NCI-H748 (cell line): ENCODE results near the gene TOP1.

Source experiments
- DNase-seq: peaks from one replicate; lab custom pipeline; 2025; ENCODE audit not compliant: unreplicated experiment; lab: John Stamatoyannopoulos, UW

TOP1 gene

DNA sequence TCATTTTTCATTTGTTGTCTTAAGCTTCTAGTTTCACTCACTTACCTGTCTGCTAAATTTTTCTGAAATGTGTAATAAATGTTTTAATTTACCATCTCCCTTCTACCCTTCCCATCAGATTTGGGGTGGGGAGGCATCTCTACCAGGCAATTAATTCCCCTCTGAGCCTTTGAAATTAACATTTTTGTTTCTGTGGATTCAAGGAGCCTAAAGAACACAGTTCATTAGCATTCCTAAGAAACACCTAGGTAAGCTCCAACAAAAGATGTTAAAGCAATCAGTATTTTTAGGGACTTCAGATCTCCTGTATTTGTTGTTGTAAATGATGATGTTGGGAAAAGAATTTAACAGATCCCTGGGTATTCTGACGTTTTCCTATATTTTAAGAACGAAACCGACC lies 6.6 kb downstream of the TOP1 start:
- no peak for DNase-seq

DNA sequence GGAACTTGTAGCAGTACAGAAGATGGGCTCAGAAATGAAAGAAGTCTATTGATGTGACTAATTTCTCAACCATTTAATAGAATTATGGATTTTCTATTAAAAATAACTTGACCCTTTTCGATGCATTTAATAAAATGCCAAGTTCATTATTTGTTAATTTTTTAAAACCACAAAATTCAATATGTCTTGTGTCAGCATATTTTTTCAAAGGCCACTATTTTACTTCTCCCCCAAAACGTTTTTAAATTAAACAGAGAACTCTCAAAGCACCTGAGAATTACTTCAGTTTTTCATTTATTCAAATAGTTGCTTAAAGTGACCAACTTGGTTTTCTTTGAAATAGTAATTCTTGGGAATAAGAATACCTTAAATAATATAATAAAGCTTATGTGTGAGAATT lies 8.6 kb downstream of the TOP1 start:
- DNase-seq: no peak

DNA sequence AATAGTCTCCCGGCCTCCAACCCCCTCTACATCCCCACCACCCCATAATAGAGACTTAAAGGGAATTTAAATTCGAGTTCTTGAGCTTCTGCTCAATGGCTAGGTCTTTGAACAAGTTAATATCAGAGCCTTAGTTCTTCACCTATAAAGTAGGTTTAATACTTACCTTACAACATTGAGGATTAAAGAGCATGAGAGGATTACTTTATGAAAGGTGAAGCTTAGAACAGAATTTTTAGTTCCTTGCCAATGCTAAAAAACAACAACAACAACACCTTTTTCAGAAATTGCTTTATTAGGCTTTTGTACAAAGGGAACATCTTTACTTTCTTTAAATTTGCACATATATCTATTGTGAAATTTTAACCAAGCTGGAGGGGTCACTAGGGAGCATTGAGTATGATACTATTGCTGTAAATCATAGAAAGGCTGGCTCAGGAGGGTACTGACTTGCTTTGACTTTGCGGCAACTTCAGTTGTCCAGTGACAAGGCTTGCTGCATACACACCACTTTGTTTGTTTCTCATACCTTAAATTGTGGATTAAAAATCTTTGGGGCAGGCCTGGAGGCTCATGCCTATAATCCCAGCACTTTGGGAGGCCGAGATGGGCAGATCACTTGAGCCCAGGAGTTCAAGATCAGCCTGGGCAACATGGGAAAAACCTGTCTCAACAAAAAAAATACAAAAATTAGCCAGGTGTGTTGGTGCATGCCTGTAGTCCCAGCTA lies 9.7 kb downstream of the TOP1 start:
- DNase-seq: no peak

DNA sequence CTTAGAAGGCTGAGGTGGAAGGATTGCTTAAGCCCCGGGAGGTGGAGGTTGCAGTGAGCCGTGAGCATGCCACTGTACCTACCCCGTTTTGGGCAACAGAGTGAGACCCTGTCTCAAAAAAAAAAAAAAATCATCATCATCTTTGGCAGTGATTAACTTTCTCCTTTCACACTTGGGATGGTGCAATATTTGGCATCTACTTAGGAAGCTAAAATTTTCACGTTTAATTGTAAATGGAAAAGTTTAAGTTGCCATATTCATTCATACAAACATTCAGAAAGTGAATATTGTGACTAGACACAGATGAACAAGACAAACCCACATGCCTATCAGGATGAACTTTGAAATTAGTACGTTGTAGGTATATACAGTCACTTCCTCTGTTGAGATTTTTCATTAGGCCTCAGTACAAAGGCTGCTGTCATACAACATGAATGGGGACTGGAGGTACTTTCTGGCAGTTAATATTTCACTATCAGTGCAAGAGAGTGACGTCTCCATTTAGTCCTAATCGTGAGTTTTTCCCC lies 10.3 kb downstream of the TOP1 start:
- DNase-seq: no peak

DNA sequence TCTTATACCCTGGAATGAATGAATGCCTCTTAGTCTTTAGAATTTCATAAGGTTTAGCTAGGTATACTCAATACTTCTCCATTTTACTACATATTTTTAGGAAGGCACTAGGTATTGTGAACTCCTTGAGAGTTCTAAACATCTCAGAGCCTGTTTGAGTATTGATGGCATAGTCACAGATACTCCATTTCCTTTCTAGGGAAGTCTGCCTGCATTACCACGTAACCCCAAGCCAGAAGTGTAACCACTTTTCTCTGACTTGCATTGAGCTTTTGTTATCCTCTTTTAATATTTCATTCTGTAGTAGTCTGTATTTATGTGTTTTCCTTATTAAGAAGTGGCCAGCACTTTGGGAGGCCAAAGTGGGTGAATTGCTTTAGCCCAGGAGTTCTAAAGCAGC lies 12.2 kb downstream of the TOP1 start:
- no peak for DNase-seq

DNA sequence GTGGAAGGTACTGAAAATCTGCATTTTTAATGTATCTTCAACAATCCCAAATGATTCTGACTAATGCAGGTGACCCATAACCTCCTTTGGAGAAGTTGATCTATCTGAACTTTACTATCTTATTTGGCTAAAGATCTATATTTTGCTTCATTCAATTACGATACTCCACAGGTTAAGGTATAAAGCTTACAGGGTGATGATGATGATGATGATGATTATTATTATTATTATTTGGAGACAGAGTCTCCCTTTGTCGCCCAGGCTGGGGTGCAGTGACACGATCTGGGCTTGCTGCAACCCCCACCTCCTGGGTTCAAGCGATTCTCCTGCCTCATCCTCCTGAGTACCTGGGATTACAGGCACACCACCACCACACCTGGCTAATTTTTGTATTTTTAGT lies 13.1 kb downstream of the TOP1 start:
- DNase-seq: no peak

DNA sequence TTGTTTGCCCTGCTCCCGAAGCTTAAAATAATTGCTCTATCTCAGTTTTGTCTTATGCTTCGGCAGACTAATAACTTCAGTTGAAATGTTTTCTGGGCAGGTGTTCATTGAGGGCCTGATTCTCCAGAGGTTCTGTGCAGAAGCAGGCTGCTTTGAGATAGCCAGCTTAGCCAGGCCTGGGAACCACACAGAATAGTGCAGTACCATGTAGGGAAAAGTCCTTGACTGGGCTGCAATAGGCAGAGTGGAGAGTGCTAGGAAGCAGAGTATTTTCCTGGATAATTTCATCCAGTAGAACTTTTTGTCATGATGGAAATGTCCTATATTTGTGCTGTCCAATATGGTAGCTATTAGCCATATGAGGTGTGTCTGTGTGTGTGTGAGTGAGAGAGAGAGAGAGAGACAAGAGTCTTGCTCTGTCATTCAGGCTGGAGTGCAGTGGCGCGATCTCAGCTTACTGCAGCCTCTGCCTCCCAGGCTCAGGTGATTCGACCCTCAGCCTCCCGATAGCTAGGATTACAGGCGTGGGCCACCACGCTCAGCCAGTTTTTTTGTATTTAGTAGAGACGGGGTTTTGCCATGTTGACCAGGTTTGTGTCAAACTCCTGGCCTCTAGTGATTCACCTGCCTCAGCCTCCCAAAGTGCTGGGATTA lies 15.9 kb downstream of the TOP1 start:
- DNase-seq: no peak

DNA sequence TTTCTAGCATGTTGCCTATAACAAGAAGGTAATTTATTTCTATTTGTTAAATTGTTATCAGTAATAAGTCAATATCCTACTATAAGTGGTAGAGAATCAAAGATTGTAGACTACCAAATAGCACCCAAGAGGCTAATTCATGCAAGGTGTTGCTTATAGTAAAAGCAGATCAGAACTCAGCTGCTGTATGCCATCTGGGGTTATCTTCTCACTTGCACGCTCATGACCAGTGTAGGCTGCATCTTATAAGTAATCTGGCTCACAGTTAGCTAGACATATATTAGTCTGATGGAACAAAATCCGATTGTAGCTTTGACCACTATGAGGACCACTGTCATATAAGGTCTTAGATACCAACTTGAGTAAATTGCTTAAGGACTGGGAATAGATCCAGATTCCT lies 17.0 kb downstream of the TOP1 start:
- no peak for DNase-seq

DNA sequence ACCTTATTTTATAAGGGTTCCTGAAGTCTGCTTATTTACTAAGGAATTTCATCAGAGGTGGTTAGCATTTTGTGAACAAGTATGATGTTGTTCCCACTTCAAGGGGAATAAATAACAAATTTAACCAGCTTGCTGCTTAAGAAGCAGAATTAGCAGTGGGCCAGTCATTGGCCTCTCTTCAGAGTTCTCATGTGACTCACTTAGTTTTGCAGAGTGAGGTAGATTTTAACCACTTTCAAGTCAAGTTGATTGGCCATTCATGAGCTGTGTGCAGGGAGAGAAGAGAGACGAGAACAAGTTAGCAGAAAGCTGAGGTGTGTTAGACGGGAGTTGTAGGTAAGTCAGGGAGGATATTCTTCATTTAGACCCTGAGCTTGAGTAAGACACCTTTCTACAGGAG lies 18.1 kb downstream of the TOP1 start:
- no peak for DNase-seq

DNA sequence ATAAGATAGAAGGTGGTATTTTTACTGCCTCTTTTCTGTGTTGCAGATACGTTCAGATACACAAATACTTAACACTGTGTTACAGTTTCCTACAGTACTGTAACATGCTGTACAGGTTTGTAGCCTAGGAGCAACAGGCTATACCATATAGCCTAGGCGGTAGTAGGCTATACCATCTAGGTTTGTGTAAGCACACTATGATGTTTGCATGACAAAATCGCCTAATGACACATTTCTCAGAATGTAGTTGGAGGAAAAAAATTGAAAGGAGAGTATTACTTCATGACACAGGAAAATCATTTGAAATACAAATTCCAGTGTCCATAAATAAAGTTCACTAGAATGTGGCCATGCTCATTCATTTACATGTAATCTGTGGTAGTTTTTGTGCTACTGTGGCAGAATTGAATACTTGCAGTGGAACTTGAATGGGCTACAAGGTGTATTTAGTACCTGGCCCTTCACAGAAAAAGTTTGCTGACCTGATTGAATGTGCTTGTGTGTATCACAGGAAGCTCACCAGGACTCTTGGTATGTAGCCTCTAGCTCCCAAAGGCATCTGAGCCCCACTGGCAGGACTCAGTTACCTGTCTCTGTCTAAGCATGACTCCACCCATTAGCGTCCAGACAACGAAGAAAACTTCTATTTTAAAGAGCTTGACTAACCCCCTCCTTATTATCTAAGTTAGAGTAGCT lies 18.8 kb downstream of the TOP1 start:
- no peak for DNase-seq

DNA sequence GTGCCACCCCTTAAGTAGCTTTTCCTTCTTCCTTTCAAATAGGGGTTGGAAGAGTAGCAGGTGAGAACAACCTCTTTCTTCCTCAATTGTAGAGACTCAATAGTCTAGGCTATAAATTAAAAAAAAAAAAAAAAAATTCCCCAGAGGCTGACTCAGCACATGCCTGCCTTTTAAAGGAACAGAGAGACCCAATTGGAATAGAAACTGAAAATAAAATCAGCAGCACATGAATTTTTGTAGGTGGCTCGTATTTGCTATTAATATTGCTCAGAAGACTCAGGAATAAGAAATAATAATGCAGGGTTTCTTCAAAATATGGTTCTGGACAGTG lies 19.3 kb downstream of the TOP1 start:
- DNase-seq: no peak

DNA sequence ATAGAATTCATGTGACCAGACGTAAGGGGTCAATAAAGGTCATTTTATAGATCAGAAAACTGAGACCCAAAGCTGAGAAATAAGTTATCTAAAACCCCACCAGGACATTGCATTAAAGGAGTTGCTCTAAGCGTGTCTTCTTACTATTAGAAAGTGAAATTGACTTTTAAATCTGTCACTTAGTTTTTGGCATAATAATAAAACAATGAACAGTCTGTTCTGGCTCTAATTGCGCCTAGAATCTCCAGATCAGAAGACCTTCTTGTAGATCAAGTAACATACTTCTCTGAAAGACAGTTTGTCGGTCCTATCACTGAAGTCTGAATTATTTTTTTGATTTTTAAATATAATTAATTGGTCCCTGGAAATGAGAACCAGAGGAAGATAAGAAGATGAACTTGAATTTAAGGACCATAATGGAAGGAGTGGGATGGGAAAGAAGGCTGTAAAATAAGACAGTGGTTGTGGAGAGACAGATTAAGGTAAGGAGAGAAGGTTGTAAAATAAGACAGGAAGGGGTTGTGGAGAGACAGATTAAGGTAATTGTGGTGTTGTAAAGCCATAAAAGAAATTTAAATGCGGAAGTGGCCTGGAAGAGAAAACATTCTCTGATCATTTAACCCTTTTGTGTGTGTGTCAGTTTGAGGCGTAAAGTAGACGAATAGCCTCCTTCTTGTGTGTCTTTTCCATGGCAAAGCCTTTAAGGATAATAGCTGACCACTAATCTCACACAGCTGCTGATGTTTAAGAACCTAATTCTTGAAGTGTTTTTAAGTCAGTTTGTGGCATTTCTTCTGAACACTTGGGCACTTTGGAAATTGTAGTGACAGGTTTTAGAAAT lies 20.1 kb downstream of the TOP1 start:
- peak; percentile 6 for DNase-seq

DNA sequence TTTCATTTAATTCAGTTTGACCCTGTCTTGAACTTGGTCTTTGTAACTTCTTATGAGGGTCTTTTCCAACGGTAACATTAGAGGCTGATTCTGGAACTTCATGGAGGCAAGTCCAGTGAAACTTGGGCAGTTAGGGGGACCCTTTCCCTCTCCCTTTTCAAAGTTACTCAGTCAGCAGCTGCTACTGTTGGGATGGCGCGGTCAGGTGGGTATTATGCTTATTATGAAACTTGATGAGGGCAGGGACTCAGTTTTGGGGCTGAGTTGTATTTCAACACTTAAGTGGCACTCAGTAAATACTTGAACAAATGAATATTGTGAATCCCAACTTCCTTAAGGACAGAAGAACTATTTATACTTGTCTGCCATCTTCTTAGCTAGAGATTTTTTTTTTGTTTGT lies 20.8 kb downstream of the TOP1 start:
- no peak for DNase-seq

DNA sequence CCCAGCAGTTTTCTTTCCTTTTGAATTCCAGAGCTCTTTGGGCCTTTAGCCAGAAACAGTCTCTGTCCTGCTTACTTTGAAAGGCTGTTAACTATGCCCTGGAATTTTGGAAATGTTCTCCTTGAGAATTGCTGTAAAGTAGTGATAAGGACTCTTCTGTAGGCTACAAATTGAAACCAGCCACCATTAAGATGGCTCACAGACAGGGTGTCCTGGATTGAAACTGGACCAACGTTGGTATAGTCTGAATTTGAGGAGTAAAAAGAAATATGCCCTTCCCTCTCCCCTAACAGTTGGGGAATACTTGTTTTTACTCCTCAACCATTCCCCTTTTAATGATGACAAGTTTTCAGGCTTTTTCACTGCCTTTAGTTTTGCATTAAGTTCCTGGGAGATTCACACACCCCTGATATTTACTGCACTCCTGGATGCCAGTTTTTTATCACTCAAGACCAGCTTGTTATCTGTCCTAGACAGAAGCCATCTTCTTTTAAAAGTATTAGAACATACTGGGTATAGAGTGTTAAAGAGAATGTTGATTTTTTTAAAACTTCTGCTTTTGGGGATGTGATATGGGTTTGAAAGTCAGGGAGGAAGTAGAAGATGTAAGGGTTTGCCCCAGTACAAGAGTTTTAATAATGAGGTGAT lies 21.9 kb downstream of the TOP1 start:
- no peak for DNase-seq

DNA sequence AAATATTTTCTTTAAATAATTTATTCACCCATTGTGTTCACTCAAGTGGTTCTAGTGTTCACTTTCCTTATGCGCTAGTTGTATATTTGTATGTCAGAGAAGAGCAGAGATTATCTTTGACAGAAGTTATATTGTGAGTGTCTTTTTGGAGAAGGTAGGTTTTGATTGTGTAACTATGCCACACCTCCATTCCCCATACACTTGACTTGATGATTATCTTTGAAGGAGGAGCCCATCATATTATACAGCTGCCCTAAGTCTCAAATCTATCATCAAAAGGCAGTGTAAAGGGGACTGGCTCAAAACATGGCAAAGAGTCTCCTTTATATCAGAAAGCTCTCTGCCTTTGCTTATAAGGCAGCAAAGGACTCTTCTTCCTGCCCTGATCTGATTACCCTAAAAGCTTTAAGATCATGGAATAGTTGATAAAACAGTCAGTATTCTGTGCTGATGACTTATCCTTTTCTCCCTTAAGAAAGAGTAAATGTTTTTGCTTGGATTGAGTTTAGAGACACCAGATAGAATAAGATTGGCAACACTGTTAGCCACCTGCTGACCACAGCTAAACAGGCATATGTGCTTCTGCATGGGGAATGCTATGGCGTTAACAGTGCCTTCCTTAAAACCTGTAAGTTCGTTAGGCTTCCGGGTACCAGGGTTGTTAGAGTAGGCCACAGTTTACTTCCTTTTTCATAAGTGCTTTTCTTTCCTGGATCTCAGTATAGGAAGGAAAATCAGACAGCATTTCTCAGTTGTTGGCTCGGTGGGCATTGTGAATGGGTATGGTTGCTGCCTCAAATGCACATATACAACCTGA lies 22.6 kb downstream of the TOP1 start:
- no peak for DNase-seq

DNA sequence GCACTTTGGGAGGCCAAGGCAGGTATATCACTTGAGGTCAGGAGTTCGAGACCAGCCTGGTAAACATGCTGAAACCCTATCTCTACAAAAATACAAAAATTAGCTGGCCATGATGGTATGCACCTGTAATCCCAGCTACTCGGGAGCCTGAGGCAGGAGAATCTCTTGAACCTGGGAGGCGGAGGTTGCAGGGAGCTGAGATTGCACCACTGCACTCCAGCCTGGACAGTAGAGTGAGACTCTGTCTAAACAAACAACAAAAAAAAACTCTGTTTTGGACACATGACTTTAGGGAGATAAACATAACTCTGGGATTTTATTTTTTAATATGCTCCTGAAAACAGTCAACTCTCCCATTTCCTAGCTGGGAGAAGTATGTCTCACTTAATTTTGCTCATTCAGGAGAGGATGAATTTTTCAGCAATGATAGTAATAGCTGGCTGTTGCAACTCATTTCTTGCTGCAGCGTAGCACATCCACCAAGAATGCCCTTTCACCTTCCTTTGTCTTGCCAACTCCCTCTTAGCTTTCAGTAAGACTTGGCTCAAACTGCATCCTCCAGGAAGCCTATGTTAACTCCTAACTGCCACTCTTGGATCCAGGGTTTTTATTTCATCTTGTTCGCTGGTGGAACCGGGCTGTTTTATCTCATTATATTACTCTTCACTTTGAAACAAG lies 24.3 kb downstream of the TOP1 start:
- no peak for DNase-seq

DNA sequence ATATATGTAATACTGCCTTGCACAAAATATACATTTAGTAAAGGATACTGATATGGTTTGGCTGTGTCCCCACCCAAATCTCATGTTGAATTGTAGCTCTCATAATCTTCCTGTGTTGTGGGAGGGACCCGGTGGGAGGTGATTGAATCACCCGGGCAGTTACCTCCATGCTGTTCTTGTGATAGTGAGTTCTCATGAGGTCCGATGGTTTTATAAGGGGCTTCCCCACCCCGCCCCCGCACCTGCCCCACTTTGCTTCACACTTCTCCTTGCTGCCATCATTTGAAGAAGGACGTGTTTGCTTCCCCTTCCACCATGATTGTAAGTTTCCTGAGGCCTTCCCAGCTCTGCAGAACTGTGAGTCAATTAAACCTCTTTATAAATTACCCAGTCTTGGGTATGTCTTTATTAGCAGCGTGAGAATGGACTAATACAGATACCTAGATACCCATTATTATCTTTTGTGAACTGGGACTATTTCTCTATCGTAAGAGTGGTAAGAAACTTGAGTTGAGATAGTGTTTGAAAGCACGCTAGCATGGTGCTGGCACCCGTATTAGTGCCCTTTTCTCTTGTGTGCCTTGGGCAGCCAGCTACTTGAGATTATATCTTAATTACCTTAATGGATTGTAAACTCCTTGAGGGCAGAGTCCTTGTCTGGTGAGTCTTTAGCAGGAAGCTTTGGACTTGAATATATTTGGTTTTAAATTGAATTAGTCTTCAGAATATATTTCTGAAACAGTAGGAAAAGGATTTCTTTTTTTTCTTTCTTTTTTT lies 25.6 kb downstream of the TOP1 start:
- DNase-seq: no peak

DNA sequence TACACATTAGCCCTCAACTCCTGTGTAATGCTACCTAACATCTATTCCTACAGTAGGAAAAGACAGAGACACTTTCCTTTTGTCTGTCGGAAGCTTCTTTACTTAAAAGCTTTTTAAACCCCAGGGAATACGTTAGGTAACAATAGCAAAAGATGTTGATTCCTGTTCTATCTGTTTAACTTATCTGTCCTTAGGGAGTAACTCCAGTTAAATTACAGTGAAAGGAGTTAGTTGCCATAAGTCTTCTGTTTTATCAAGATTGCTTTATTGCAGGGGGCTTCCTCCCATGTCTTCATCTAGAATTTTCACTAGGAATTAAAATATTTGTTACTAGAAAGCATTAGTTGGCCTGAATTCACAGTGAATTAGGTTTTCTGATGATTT lies 26.2 kb downstream of the TOP1 start:
- no peak for DNase-seq

DNA sequence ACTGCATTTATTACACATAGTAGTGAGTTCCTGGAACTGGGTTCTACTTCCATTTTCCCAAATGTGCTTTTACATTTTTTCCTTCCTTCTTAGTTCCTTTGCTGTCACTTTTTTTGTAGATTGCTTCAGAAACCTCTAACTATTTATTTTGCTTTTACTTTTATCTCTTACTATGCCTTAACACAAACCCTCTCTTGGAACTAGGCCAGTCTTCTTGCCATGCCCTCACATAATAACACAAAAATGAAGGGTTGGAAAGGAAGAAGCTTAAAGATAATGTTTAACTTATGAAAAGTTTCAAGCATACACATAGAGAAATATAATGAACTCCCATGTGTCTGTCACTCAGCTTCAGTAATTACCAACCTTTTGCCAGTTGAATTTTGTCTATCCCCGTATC lies 27.1 kb downstream of the TOP1 start:
- DNase-seq: no peak
